HepG2 (cell line): ENCODE measurements around the gene PMFBP1. TPM values are rescaled to one million over a fixed set of nuclear protein-coding genes. Genes with fewer than 3 reads are reported as not detected.

ENCODE experiments used
- ATAC-seq: fragments of 200-7000 bp; cut with Tn5 transposase; 3 replicates; pipeline ENCODE4 v1.9.1; 2020; ENCODE audit warnings: mild to moderate bottlenecking, moderate library complexity
- BruUV-seq: library from RNA; stranded (reverse); fragments of 400-500 nt; replicated peaks from 2 replicates; lab custom pipeline; 2021; lab: Mats Ljungman, UMichigan
- CTCF ChIA-PET: fragments of 300-600 bp; formaldehyde crosslinking; extraction: SDS; loops from one replicate; lab custom pipeline; 2021; ENCODE audit warnings: low total read pairs, inconsistent platforms, low intra/inter-chr PET ratio; lab: Yijun Ruan, JAX
- POLR2A ChIA-PET: fragments of 350-600 bp; sonication (Branson Sonifier 250); formaldehyde crosslinking; loops from one replicate; lab custom pipeline; 2020; ENCODE audit warnings: antibody characterized with exemption, inconsistent platforms; lab: Yijun Ruan, JAX
- DNase-seq: peaks from one replicate; pipeline ENCODE4 v3.0.0-alpha.2; 2015; ENCODE audit warnings: low spot score
- FAIRE-seq: peaks from 3 replicates; lab custom pipeline; 2011; peaks lifted over from hg19 to GRCh38; lab: Jason Lieb, UNC
- H2AFZ ChIP-seq: one replicate; pipeline ENCODE4 v1.6.1; 2011; ENCODE audit warnings: low read length, inconsistent platforms
- H3K27ac ChIP-seq: fragments of 300-600 bp; 3 replicates; pipeline ENCODE4 v1.8.0; 2011; ENCODE audit warnings: mixed run types, mild to moderate bottlenecking, mixed read lengths, low read length, inconsistent platforms; ENCODE audit not compliant: insufficient read depth; ENCODE audit errors: extremely low read length
- H3K27me3 ChIP-seq, 2 experiments: fragments of 200-600 bp in 1 of 2; 2 replicates in 1 of 2; 3 replicates in 1 of 2; pipeline versions ENCODE4 v1.6.0 to v1.8.0; 2011; ENCODE audit warnings: low read length in 2 of 2, mild to moderate bottlenecking in 2 of 2, moderate library complexity in 2 of 2, inconsistent platforms in 1 of 2; ENCODE audit not compliant: insufficient read depth in 2 of 2, control insufficient read depth in 1 of 2
- H3K36me3 ChIP-seq, 2 experiments: fragments of 200-600 bp in 1 of 2; replicated peaks in 1 of 2; 2 replicates in 1 of 2; 3 replicates in 1 of 2; pipeline versions ENCODE4 v1.5.1 to v1.8.0; 2011; ENCODE audit warnings: low read length in 2 of 2, inconsistent platforms in 1 of 2; ENCODE audit not compliant: insufficient read depth in 2 of 2, control insufficient read depth in 1 of 2
- H3K4me1 ChIP-seq: 2 replicates; pipeline ENCODE4 v1.5.1; 2012; ENCODE audit warnings: low read length, inconsistent platforms; ENCODE audit not compliant: insufficient read depth
- H3K4me2 ChIP-seq: 2 replicates; pipeline ENCODE4 v1.6.0; 2011; ENCODE audit warnings: low read depth, low read length, inconsistent platforms
- H3K4me3 ChIP-seq, 3 experiments: fragments of 200-600 bp in 1 of 3; sonication (generic), shearing (Covaris generic) in 1 of 3; replicated peaks in 1 of 3; 2 replicates each; pipeline ENCODE4 v1.5.1; 2011 to 2016; ENCODE audit warnings: low read length in 3 of 3, inconsistent platforms in 2 of 3, low read depth in 2 of 3, mild to moderate bottlenecking in 2 of 3, control low read depth in 1 of 3, mixed read lengths in 1 of 3; ENCODE audit not compliant: insufficient read depth in 1 of 3
- H3K79me2 ChIP-seq: one replicate; pipeline ENCODE4 v1.6.1; 2011; ENCODE audit warnings: low read length, inconsistent platforms; ENCODE audit not compliant: insufficient read depth
- H3K9ac ChIP-seq: 2 replicates; pipeline ENCODE4 v1.6.0; 2011; ENCODE audit warnings: mild to moderate bottlenecking, low read depth, low read length, inconsistent platforms; ENCODE audit not compliant: insufficient read depth
- H3K9me3 ChIP-seq: 2 replicates; pipeline ENCODE4 v1.5.1; 2012; ENCODE audit warnings: mild to moderate bottlenecking, low read length
- H4K20me1 ChIP-seq: 2 replicates; pipeline ENCODE4 v1.6.0; 2011; ENCODE audit warnings: inconsistent platforms, mild to moderate bottlenecking, low read length, moderate library complexity; ENCODE audit not compliant: insufficient read depth
- ERF ChIP-seq: IDR thresholded peaks from 2 replicates; pipeline ENCODE4 v1.6.1; 2018; ENCODE audit warnings: missing biosample characterization, missing genetic modification reagents
- ETV5 ChIP-seq: IDR thresholded peaks from 2 replicates; pipeline ENCODE4 v1.6.1; 2018; ENCODE audit warnings: missing biosample characterization, missing genetic modification reagents, inconsistent platforms, borderline replicate concordance
- FOXJ3 ChIP-seq: sonication (generic); formaldehyde crosslinking; IDR thresholded peaks from 2 replicates; pipeline ENCODE4 v1.4.0; 2020; ENCODE audit warnings: missing genetic modification reagents, mild to moderate bottlenecking, borderline replicate concordance
- HOXD1 ChIP-seq: sonication (generic); formaldehyde crosslinking; IDR thresholded peaks from 2 replicates; pipeline ENCODE4 v1.5.0; 2020; ENCODE audit warnings: missing genetic modification reagents
- IRF9 ChIP-seq: sonication (generic); formaldehyde crosslinking; IDR thresholded peaks from 2 replicates; pipeline ENCODE4 v1.8.0; 2022; ENCODE audit warnings: missing genetic modification reagents, mild to moderate bottlenecking, borderline replicate concordance
- ISX ChIP-seq: sonication (generic); formaldehyde crosslinking; conservative IDR thresholded peaks from 2 replicates; pipeline ENCODE4 v1.5.0; 2020; ENCODE audit warnings: missing genetic modification reagents
- PAF1 ChIP-seq: IDR thresholded peaks from 2 replicates; pipeline ENCODE4 v1.6.1; 2016; ENCODE audit warnings: missing genetic modification reagents, missing compliant biosample characterization
- RELA ChIP-seq: sonication (generic); formaldehyde crosslinking; IDR thresholded peaks from 2 replicates; pipeline ENCODE4 v1.4.0; 2020; ENCODE audit warnings: missing genetic modification reagents
- THAP9 ChIP-seq: sonication (generic); formaldehyde crosslinking; IDR thresholded peaks from 2 replicates; pipeline ENCODE4; 2020; ENCODE audit warnings: missing genetic modification reagents, mild to moderate bottlenecking, borderline replicate concordance
- ZBTB14 ChIP-seq: sonication (generic); formaldehyde crosslinking; IDR thresholded peaks from 2 replicates; pipeline ENCODE4 v1.4.0; 2020; ENCODE audit warnings: missing genetic modification reagents
- ZMAT3 ChIP-seq: sonication (generic); formaldehyde crosslinking; conservative IDR thresholded peaks from 2 replicates; pipeline ENCODE4 v1.7.0; 2021; ENCODE audit warnings: missing genetic modification reagents
- ZNF280D ChIP-seq: sonication (generic); formaldehyde crosslinking; IDR thresholded peaks from 2 replicates; pipeline ENCODE4 v1.5.1; 2020; ENCODE audit warnings: mild to moderate bottlenecking, missing genetic modification reagents
- ZNF3 ChIP-seq: IDR thresholded peaks from 2 replicates; pipeline ENCODE4 v1.7.0; 2017; ENCODE audit warnings: inconsistent platforms
- ZNF639 ChIP-seq: conservative IDR thresholded peaks from 2 replicates; pipeline ENCODE4 v1.6.1; 2018; ENCODE audit warnings: missing genetic modification reagents
- WGBS: methylation state at CpG from one replicate; pipeline ENCODE4 v1.1.6; 2017; ENCODE audit warnings: low lambda C conversion rate; 5-methylcytosine and 5-hydroxymethylcytosine counted together
- in situ Hi-C: cut with HindIII; loops from 2 replicates; pipeline ENCODE4 v1.10.0; 2017; ENCODE audit warnings: low pct_unique_long_range_greater_than_20kb; ENCODE audit not compliant: extremely low pct_ligation_motif_present
- intact Hi-C: fragments of 100-400 bp; cut with micrococcal nuclease; formaldehyde crosslinking; loops from one replicate; pipeline ENCODE4 v1.10.0; 2022; ENCODE audit not compliant: unreplicated experiment
- polyA plus RNA-seq, 8 experiments: library from polyadenylated mRNA; depleted of rRNA in 3 of 8; stranded (reverse) in 7 of 8; unstranded in 1 of 8; fragments of >200 nt; fragmentation: Illumina TruSeq in 4 of 8; extraction: Trizol in 4 of 8; gene quantifications; 2 replicates each; pipeline versions ENCODE4 v1.2.1 to v1.2.3, GENCODE V29; 2011 to 2016; ENCODE audit warnings: low read depth in 4 of 8, missing spikeins in 1 of 8, mixed read lengths in 1 of 8; ENCODE audit not compliant: insufficient read depth in 1 of 8
- total RNA-seq, 5 experiments: library from RNA; depleted of rRNA; stranded (reverse); fragments of >200 nt; fragmentation: Illumina TruSeq; extraction: Trizol; gene quantifications; 2 replicates each; pipeline ENCODE4 v1.2.3, GENCODE V29; 2016; ENCODE audit warnings: low read depth in 1 of 5

The PMFBP1 gene
- total and polyA plus RNA-seq, 2 of the 13 experiments (the other 11 are each of a cell fraction or from before 2014, with no cell fraction given): 1.9 to 3.8 TPM

- TF ChIP-seq PAF1 (CRISPR knock-in tag) (no peak), ZBTB14 (CRISPR knock-in tag) (no peak), ZNF3 (no peak), THAP9 (no peak)
Measured at GRCh38 chr16:72124148-72124547, 47.8 kb downstream of the PMFBP1 start (continued).

GRCh38 chr16:72123426-72123825 is 48.5 kb downstream of the PMFBP1 start:
- no peaks in the 10 kb centered on the region; a peak in 1 of 5 replicates for H3K36me3 ChIP-seq
- no TSS peak for BruUV-seq
- in situ Hi-C loops (no loop called here), intact Hi-C loops (no loop called here)
- DNase-seq: no peak
- FAIRE-seq: no peak
- no peak overlapping the region for H3K4me3 ChIP-seq
- WGBS: 68% methylated on average over 8 of the region's 8 CpGs
- H3K9ac ChIP-seq: no peak overlapping the region
- H3K27me3 ChIP-seq: no peaks in the 10 kb centered on the region
- POLR2A ChIA-PET: no interaction called here
- H2AFZ ChIP-seq: no peak overlapping the region
- H3K27ac ChIP-seq: no peak overlapping the region
- H3K9me3 ChIP-seq: no peaks in the 10 kb centered on the region
- no peak overlapping the region for H3K4me2 ChIP-seq
- peaks cover 26% of the 10 kb centered on the region for H3K4me1 ChIP-seq
- no peaks in the 10 kb centered on the region for H4K20me1 ChIP-seq
- no peaks in the 10 kb centered on the region for H3K79me2 ChIP-seq
- CTCF ChIA-PET: interaction anchor here (2.3 kb wide), 1 partner anchor 26 kb away, joined by 27 read pairs; no protein-coding TSS in a partner anchor
- ATAC-seq: no peak
- TF ChIP-seq ZNF639 (no peak), ETV5 (CRISPR knock-in tag) (no peak), HOXD1 (CRISPR knock-in tag) (no peak), IRF9 (CRISPR knock-in tag) (no peak), ISX (CRISPR knock-in tag) (no peak), ZNF280D (CRISPR knock-in tag) (no peak), FOXJ3 (CRISPR knock-in tag) (no peak), ZMAT3 (CRISPR knock-in tag) (no peak), RELA (no peak), ERF (CRISPR knock-in tag) (no peak)
